GM15510 (cell line): ENCODE measurements around the gene RPS23.

Experiments
- POLR2A ChIP-seq: IDR thresholded peaks from 3 replicates; pipeline ENCODE4 v1.6.1; 2011; ENCODE audit warnings: borderline replicate concordance; ENCODE audit not compliant: insufficient read length; ENCODE audit errors: extremely low read depth

Gene RPS23

GRCh38 chr5:82274343-82275211, 3.6 kb downstream of the RPS23 start:
- TF ChIP-seq POLR2A, result no peak

GRCh38 chr5:82265047-82265446, 13.1 kb downstream of the RPS23 start:
- TF ChIP-seq POLR2A, result no peak

- TF ChIP-seq POLR2A, result no peak
Measured at GRCh38 chr5:82259172-82259800, 18.9 kb downstream of the RPS23 start.

- TF ChIP-seq POLR2A, result no peak
Measured at GRCh38 chr5:82257729-82258128, 20.4 kb downstream of the RPS23 start.

GRCh38 chr5:82257247-82257646, 20.9 kb downstream of the RPS23 start:
- TF ChIP-seq POLR2A, result no peak

GRCh38 chr5:82255844-82256243, 22.3 kb downstream of the RPS23 start:
- TF ChIP-seq POLR2A, result no peak

- TF ChIP-seq POLR2A, result no peak
Measured at GRCh38 chr5:82252744-82253143, 25.4 kb downstream of the RPS23 start.

- TF ChIP-seq POLR2A, result no peak
Measured at GRCh38 chr5:82246960-82247574, 31.1 kb downstream of the RPS23 start.

- no peak for TF ChIP-seq POLR2A
Measured at GRCh38 chr5:82244854-82245635, 33.1 kb downstream of the RPS23 start.

- no peak for TF ChIP-seq POLR2A
Measured at GRCh38 chr5:82244151-82244550, 34.0 kb downstream of the RPS23 start.

GRCh38 chr5:82234885-82235284, 43.3 kb downstream of the RPS23 start:
- no peak for TF ChIP-seq POLR2A

GRCh38 chr5:82225525-82226172, 52.5 kb downstream of the RPS23 start:
- no peak for TF ChIP-seq POLR2A
